HPDE6-E6E7 (cell line): ENCODE results near the gene CDH23.

Experiments used
- DNase-seq: peaks from one replicate; pipeline ENCODE4 v3.0.0; 2011; ENCODE audit warnings: missing footprints; ENCODE audit errors: extremely low spot score

Gene CDH23

DNA sequence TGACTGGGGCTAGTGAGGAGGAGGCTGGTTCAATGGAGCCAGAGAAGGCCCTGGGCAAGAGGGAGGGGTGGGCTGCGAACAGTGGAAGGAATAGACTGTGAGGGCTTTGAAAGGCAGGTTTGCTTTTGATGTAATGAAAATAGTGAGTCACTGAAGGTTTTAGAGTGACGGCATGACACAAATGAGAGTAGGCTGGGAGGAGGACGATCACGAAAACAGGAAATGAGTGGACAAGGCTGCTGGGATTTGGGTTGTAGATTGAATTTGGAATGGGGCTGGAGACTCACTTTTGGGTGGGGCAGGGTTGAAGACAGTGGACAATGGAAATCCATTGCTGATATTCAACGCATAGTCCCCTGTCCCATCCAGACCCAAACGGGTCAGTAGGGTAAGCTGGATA is 139.6 kb downstream of the CDH23 start:
- DNase-seq = no peak

- no peak for DNase-seq
Observed at GRCh38 chr10:71537125-71537524, 140.4 kb downstream of the CDH23 start.

- no peak for DNase-seq
Observed at GRCh38 chr10:71537681-71538080, 141.0 kb downstream of the CDH23 start.

- DNase-seq = no peak
Observed at GRCh38 chr10:71538608-71539260, 142.0 kb downstream of the CDH23 start.

DNA sequence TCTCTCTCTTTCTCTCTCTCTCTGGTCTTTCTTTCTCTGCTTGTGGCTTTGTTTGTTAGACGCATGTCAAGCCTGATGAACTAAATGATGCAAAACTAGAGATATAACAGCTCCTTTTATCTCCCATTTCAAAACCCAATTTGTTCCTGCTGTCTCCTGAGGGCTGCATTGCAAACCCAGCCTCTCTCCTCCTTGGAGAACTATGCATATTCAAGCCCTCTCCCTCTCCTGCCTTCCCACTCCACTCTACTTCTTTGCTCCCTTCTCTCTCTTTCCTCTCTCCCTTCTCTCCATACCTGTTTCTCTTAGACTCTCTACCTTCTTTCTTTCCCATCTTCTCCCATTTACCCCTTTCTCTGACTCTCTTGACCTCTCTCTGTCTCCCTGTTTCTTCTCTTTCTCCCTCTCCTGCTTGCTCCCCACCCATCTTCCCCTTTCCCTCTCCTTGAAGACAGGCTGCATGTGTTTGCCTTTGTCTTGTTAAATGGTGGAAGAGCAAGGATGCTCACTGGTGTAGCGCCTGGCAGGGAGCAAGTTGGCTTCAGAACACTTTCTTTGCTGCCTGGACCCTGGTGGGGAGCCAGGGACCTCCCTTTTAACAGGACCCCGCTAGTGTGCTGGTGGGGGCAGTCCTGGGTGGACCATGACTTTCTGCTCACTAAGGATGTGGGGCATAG is 142.9 kb downstream of the CDH23 start:
- DNase-seq = no peak

GRCh38 chr10:71542478-71542877 is 145.8 kb downstream of the CDH23 start:
- no peak for DNase-seq

GRCh38 chr10:71543608-71544170 is 147.0 kb downstream of the CDH23 start:
- DNase-seq = no peak

- DNase-seq = no peak
Observed at GRCh38 chr10:71545001-71545400, 148.3 kb downstream of the CDH23 start.

DNA sequence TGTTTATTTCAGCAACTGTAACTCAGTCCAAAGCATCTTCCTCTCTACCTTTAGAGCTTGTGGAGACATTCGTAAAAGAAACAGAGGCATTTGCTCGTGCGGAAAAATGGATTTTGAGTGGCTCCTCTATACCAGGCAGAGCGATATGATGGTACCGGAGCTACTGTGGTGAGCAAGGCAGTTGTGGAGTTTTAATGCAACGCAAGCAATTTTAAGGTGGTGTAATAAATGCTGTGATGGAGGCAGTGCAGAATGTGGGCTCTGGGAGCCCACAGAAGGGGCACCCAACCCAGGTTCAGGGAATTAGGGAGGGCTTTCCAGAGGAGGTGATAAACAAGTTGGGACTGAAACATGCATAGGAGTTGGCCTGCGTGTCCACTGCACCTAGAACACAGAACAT is 149.5 kb downstream of the CDH23 start:
- no peak for DNase-seq

DNA sequence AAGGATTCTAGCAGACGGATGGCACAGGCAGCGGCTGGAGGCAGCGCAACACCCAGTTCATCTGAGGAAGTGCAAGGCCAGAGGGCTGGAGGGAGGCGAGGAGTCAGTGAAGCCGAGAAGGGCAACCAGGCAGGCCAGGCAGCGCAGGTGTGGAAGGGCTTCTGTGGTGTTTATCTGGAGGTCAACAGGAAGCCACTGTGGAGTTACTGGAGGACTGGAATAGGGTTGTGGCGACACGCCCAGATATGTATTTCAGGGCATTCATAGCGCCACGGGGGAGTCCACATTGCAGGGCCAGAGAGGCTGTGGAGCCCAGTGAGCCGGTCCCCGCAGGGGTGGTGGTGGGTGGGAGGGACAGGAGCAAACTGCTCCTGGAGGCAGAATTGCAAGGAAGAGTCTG is 150.6 kb downstream of the CDH23 start:
- DNase-seq = no peak

DNA sequence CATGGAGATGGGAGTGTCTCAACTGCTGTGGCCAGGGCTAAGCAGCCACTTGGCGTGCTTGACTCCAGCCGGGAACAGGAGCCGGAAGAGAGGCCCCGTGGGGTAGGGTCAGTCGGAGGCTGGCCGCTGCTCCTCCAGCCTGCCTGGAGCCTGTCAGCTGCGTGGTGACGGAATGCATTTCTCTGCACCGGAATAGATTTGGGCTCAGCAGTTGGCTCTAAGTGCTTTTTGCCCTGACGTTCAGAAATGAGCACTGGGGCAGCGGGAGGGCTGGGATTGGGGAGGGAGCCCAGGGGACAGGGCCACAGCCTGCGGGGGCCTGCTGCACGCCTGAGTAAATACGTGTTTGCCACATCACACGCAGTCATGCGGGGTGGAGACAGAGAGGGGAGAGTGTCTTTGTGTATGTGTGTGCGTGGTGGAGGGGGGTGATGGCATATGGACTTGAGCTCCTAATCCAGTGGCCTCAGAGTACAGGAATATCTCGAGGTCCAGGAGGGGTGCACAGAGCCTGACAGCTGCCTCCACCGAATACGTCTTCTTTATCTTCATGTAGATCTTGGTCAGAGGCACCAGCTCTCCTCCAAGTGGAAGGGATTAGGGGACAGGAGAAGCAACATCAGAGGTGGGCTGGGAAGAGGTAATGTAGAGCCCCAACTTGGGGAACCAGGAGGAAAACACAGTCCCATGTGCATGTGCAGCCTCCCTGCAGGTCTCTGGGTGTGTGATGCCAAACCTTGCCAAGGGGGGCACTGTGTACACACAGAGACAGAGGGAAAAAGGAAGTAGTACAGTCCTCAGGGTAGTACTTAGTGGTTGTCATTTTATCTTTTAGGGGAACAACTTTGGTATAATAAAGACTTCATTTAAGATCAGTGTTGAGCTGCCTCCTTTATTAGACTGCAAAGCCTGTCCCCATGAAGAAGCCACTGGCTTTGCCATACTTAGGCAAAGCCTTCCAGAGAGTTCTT is 151.4 kb downstream of the CDH23 start:
- peak; percentile 21 for DNase-seq

DNA sequence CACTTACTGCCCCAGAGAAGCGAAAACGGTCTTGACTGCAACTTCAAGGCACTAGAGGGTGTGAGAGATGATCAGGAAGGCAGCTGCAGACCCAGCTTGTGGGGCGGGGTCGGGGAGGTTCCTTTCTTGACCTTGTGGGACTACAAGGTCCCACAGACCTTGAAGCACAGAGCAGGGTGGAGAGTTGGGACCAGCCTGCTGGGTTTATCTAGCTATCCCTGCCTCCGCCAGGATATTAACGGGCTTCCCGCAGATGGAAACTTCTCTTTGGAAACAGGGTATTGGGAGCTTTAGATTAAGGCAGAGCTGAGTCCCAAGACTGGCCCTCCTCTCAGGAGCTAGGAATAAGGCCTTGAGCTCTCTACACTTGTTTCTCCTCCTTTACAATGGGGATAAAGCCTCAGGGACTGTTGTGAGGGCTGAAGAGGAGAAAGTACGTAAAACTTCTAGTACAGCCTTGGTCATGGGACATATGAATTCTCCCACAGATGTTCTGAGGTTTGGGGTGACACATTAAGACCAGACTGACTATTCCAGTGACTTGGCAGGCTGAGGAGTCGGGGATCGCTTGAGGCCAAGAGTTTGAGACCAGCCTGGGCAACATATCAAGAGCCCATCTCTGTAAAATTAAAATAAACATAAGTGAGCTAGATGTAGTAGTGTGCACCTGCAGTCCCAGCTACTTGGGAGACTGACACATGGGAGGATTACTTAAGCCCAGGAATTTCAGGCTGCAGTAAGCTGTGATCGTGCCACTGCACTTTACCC is 153.2 kb downstream of the CDH23 start:
- DNase-seq = no peak

- DNase-seq = no peak
Observed at GRCh38 chr10:71550628-71551027, 153.9 kb downstream of the CDH23 start.

- DNase-seq = no peak
Observed at GRCh38 chr10:71551970-71552369, 155.2 kb downstream of the CDH23 start.

GRCh38 chr10:71553432-71553831 is 156.7 kb downstream of the CDH23 start:
- DNase-seq = no peak

- DNase-seq = no peak
Observed at GRCh38 chr10:71554671-71555070, 158.0 kb downstream of the CDH23 start.

GRCh38 chr10:71555087-71555723 is 158.5 kb downstream of the CDH23 start:
- no peak for DNase-seq

- DNase-seq = no peak
Observed at GRCh38 chr10:71555724-71556119, 159.0 kb downstream of the CDH23 start.

DNA sequence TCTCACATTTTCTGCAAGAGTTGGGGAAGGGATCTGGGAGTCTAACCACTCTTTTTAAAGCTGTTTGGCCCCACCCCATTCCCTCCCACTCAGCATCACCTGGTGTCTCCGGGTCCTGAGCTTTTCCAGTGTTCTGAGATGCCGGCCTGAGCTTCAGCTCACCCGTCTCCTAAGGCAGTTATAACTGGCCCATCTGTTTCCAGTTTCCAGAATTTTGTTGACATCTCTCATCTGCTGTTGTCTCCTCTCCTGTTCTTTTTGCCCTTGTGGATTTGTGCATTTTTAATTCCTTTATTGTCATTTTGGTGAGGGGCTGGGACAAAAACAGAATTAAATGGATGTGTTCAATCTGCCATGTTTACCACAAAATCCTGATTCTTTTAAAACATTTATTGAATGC is 162.3 kb downstream of the CDH23 start:
- no peak for DNase-seq

GRCh38 chr10:71561003-71561574 is 164.4 kb downstream of the CDH23 start:
- DNase-seq = no peak

DNA sequence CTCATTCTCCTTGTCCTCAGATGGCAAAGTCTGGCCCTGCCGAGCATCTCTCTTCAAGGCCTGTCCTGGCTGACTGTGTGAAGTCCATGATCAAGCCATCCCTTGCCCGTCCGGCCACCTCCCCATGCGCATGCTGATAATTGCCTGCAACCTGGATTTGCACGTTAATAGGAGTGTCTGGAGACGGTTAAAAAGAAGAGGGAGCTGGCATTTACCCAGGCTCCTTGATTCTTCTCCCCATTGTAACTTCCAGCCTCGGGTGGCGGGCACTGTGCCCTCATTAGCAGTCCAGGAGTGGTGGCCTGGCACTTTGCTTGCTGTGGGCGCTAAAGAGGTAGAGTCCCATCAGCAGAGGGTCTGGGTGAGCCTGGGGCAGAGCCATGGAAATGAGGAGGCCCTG is 165.5 kb downstream of the CDH23 start:
- DNase-seq = no peak
